ENCODE measurements around the gene EBLN2.
A peak's percentile ranks its signal among the peaks of the same experiment; 100 is the strongest.
"Not testable (repeated sequence)": the region's sequence is repeated elsewhere in the genome, so short reads cannot be mapped to it uniquely, and the experiment has no call there.

EBLN2 gene

GRCh38 chr3:73056014-73056844 is 5.2 kb upstream of the EBLN2 start:
- DNase-seq (ENCODE audit: low read depth): no peak
- H3K4me3 ChIP-seq (ENCODE audit: low read depth, low read length): no peak overlapping the region

DNA sequence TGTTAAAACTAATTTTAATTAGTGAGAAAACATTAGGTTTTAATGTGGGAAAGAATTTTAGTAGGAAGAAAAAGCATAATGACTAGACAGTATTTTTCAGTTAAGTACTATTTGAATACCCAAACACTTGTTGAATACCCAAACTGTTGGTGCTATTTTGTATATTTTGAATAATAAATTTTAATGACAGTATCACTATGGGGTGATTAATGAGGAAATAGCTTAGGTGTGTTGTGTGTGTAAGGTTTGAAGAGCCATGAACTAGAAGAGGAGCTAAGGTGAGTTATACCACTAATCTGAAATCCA is 4.7 kb upstream of the EBLN2 start:
- DNase-seq (ENCODE audit: low read depth): no peak
- no peak overlapping the region for H3K4me3 ChIP-seq (ENCODE audit: low read depth, low read length)

- peak; percentile 33 for DNase-seq (ENCODE audit: low read depth)
- H3K4me3 ChIP-seq (ENCODE audit: low read depth, low read length): no peak overlapping the region
Observed at GRCh38 chr3:73060302-73060723, 1.1 kb upstream of the EBLN2 start.

DNA sequence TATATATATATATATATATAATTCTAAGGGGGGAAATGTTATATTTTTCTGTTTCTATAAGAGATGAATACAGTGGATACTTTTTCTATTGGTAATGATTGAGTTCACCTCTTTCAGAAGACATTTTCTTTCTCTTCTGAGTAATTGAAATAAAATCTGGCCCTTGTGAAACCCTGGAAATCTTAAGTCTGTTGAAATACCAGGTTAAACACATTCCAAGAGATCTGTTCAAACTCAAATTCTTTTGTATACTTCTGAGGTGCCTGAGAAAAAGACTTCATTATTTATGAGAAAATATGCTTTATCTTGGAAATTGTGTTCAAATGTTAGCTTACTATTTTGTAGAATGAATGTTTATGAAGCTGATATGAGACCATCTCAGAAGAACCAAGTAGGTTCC is 4.8 kb downstream of the EBLN2 start:
- not testable (repeated sequence) for H3K4me3 ChIP-seq (ENCODE audit: low read depth, low read length); DNase-seq (ENCODE audit: low read depth)

DNA sequence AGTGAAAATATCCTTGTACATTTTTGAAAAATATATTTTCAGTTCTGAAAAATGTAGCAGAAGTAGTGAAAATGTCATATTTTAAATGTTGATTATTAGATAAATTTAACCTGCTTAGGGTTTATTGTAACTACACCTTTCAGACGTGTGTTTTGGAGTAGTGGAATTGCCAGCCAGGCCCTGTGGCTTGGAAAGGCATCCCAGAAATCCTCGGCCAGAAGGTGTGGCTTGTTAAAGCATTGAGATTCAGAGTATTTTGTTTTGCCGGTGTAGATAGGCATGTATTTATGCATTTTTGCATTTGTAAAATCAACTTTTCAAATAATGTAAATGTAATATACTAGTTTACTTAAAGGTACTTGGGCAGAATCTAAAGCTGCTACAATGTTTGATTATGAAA is 7.0 kb downstream of the EBLN2 start:
- DNase-seq (ENCODE audit: low read depth): no peak
- H3K4me3 ChIP-seq (ENCODE audit: low read depth, low read length): no peak overlapping the region

GRCh38 chr3:73069187-73069586 is 7.7 kb downstream of the EBLN2 start:
- no peak for DNase-seq (ENCODE audit: low read depth)
- no peak overlapping the region for H3K4me3 ChIP-seq (ENCODE audit: low read depth, low read length)

DNA sequence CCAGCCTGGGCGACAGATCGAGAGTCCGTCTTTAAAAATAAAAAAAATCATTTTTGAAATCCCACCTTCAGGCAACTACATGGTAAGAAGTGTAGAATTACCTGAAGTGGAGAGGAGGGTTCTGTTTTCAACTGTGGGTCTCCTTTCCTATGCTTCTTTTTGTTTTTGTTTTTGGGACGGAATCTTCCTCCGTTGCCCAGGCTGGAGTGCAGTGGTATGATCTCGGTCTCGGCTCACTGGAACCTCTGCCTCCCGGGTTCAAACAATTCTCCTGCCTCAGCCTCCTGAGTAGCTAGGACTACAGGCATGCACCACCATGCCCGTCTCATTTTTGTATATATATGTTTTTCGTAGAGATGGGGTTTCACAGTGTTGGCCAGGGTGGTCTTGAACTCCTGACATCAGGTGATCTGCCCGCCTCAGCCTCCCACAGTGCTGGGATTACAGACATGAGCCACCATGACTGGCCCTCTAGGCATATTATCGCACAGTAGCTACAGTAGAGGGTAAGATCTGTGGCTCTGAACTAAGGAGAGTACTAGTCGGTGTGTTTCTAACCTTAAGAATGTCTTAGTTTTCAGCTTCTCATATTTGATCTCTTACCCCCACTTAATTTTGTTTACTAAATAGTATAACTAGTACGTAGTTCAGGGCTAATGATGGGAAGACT is 8.5 kb downstream of the EBLN2 start:
- no peak overlapping the region for H3K4me3 ChIP-seq (ENCODE audit: low read depth, low read length)

GRCh38 chr3:73070675-73071575 is 9.5 kb downstream of the EBLN2 start:
- no peak overlapping the region for H3K4me3 ChIP-seq (ENCODE audit: low read depth, low read length)
- peak; percentile 82 for DNase-seq (ENCODE audit: low read depth)

More for the DNA sequence above, 8.5 kb downstream of the EBLN2 start:
- no peak for DNase-seq (ENCODE audit: low read depth)

DNA sequence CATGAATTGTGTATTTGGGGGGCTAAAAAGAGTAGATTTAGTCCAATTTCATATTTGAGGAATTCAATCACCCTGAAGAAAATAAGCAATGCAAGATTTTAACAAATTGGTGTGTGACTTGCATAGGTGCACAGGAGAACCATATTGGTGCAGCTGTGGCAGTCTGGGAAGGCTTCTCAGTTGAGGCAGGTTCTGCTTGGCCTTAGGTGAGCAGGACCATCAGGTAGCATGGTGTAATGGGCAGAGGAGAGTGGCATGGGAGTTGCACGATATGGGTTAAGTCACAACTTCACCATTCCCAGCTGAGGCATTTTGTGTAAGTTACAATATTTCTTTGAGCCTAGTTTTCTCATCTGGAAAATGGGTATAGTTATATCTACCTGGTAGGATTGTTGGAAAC is 10.5 kb downstream of the EBLN2 start:
- no peak overlapping the region for H3K4me3 ChIP-seq (ENCODE audit: low read depth, low read length)
- DNase-seq (ENCODE audit: low read depth): no peak

- H3K4me3 ChIP-seq (ENCODE audit: low read depth, low read length): no peak overlapping the region
- DNase-seq (ENCODE audit: low read depth): no peak
Observed at GRCh38 chr3:73072634-73073033, 11.2 kb downstream of the EBLN2 start.

DNA sequence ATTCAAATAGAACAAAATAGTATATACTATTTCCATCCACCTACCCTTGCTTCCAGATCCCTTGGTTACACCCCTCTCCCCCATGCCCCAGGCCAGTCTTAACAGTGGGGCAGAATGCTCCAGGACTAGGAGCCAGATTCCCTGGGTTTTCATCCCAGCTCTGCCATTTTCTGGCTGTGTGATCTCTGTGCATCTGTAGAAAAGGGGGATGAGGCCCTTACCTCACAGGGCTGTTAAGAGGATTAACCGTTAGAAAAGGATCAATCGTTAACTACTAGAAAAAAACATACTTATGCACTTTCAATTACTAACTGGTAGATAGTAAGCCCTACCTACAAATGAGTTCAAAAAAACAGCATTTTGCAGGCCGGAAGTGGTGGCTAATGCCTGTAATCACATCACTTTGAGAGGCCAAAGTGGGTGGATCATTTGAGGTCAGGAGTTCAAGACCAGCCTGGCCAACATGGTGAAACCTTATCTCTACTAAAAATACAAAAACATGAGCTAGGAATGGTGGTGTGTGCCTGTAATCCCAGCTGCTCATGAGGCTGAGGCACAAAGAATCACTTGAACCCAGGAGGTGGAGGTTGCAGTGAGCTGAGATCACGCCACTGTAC is 11.7 kb downstream of the EBLN2 start:
- no peak overlapping the region for H3K4me3 ChIP-seq (ENCODE audit: low read depth, low read length)
- no peak for DNase-seq (ENCODE audit: low read depth)

GRCh38 chr3:73074781-73075180 is 13.3 kb downstream of the EBLN2 start:
- no peak for DNase-seq (ENCODE audit: low read depth)

GRCh38 chr3:73080216-73080966 is 18.9 kb downstream of the EBLN2 start:
- no peak overlapping the region for H3K4me3 ChIP-seq (ENCODE audit: low read depth, low read length)
- no peak for DNase-seq (ENCODE audit: low read depth)

More at GRCh38 chr3:73074781-73075180, 13.3 kb downstream of the EBLN2 start:
- H3K4me3 ChIP-seq (ENCODE audit: low read depth, low read length): no peak overlapping the region

DNA sequence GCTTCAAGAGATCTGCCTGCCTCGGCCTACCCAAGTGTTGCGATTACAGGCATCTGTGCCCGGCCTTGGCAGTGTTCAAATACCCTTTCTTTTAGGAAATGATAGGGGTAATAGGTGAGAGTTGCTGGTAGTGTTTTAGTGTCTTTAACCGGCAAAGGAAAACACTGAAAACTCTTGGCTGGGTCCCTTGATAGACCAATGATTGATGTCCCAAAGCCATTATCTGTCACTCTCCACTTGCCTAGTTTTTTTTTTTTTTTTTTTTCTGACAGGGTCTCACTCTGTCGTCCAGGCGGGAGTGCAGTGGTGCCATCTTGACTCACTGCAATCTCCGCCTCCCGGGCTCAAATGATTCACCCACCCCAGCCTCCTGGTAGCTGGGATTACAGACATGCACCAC is 19.7 kb downstream of the EBLN2 start:
- H3K4me3 ChIP-seq (ENCODE audit: low read depth, low read length): no peak overlapping the region
- DNase-seq (ENCODE audit: low read depth): no peak

DNA sequence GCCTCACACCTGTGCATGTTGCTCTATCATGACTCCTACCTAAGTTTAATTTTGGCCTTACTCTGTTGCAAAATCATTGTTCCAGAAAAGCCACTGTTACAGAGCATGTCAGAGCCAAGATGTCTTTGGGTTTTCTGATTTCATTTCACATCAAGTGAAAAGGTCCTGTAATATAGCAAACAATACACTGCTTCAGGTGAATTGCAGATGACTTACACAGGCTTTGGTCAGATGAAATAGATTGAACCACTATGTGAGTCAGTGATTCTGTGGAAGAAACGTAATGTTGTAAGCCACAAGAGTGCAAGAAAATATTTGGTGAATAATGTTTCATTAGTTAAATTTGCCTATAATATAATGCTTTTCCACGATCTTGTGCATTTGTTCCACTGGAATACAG is 22.7 kb downstream of the EBLN2 start:
- DNase-seq (ENCODE audit: low read depth): no peak
- no peak overlapping the region for H3K4me3 ChIP-seq (ENCODE audit: low read depth, low read length)

- DNase-seq (ENCODE audit: low read depth): no peak
- H3K4me3 ChIP-seq (ENCODE audit: low read depth, low read length): no peak overlapping the region
Observed at GRCh38 chr3:73086071-73086494, 24.6 kb downstream of the EBLN2 start.

DNA sequence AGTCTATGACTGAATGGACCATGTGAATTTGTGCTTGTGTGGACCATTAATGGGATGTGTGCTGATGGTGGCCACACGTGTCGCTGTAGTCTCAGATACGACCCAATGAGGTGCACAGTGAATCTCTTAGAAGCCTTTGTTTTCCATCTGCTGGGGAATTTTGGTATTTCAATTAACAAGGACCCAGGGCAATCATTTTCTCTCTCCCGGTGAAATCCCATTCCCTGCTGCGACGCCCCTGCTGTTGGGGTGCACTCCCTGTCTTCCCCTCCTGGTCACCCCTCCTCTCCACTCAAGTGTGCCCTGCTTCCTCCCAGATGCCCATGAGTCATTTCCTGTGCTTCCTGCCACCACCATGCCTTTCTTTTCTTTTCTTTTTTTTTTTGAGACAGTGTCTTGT is 32.7 kb downstream of the EBLN2 start:
- DNase-seq (ENCODE audit: low read depth): no peak
- H3K4me3 ChIP-seq (ENCODE audit: low read depth, low read length): no peak overlapping the region

DNA sequence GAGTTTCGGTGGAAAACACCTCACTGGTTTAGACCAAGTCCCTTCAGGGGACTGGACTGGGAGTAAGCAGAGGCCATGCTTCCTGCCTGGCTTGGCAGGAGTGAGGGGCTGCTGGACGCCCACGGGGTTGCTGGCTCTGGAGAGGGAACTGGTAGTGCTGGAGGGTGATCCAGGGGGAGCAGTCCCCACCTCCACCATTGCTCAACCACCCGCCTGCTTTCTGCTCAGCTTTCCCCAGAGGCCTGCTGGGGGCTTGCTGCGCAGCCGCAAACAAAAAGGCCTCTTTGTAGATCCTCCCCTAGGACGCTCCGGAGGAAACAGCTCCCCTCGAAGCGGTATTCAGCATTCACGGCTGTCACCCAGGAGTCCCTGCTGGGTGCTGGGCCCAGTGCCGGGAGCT is 33.5 kb downstream of the EBLN2 start:
- H3K4me3 ChIP-seq (ENCODE audit: low read depth, low read length): no peak overlapping the region
- DNase-seq (ENCODE audit: low read depth): peak; percentile 14

DNA sequence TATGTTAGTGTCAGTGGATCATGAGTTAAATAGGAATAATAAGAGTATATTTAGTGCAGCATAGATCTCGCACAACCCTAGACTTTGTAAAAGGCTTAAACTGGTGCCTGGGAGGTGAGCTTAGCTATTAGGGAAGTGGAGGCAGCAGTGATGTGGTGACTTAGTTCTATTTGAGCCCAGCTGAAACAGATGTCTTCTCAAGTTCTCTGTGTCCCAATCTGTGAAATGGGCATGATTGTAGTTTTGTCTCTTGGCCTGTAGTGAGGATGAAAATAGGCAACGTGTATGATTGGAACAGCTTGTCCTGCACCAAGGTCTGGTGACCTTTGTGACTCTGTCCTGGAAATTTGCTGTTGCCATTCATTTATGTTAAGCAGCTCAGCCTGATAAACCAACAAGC is 34.7 kb downstream of the EBLN2 start:
- no peak for DNase-seq (ENCODE audit: low read depth)
- H3K4me3 ChIP-seq (ENCODE audit: low read depth, low read length): no peak overlapping the region
